Hepatocyte (in vitro differentiated cells): ENCODE results near the gene CLSTN1. TPM values are rescaled to one million over a fixed set of nuclear protein-coding genes. Genes with fewer than 3 reads are reported as not detected.

ENCODE experiments used
- DNase-seq: peaks from one replicate; pipeline ENCODE4 v3.0.0-alpha.2; 2016; ENCODE audit warnings: low spot score
- H2AFZ ChIP-seq: fragments of 200-600 bp; sonication (generic); 2 replicates; pipeline ENCODE4 v1.6.0; 2016; ENCODE audit warnings: antibody characterized with exemption, mild to moderate bottlenecking
- H3K27ac ChIP-seq: fragments of 200-600 bp; sonication (generic); 2 replicates; pipeline ENCODE4 v1.5.1; 2016; ENCODE audit warnings: mild to moderate bottlenecking
- H3K27me3 ChIP-seq: fragments of 200-600 bp; sonication (generic); 2 replicates; pipeline ENCODE4 v1.6.1; 2016
- H3K36me3 ChIP-seq: fragments of 200-600 bp; sonication (generic); replicated peaks from 2 replicates; pipeline ENCODE4 v1.5.1; 2016; ENCODE audit warnings: low read depth; ENCODE audit not compliant: insufficient read depth
- H3K4me1 ChIP-seq: fragments of 200-600 bp; sonication (generic); 2 replicates; pipeline ENCODE4 v1.5.1; 2016; ENCODE audit warnings: mild to moderate bottlenecking, moderate library complexity; ENCODE audit not compliant: insufficient read depth
- H3K4me2 ChIP-seq: fragments of 200-600 bp; sonication (generic); 2 replicates; pipeline ENCODE4 v1.6.0; 2016
- H3K4me3 ChIP-seq: fragments of 200-600 bp; sonication (generic); 2 replicates; pipeline ENCODE4 v1.5.1; 2016; ENCODE audit warnings: mild to moderate bottlenecking
- H3K79me2 ChIP-seq: fragments of 200-600 bp; sonication (generic); 2 replicates; pipeline ENCODE4 v1.6.0; 2017; ENCODE audit warnings: mild to moderate bottlenecking
- H3K9me2 ChIP-seq: fragments of 200-600 bp; sonication (generic); replicated peaks from 2 replicates; pipeline ENCODE4 v1.6.0; 2017; ENCODE audit warnings: mild to moderate bottlenecking; ENCODE audit not compliant: insufficient read depth
- H3K9me3 ChIP-seq: fragments of 200-600 bp; sonication (generic); 2 replicates; pipeline ENCODE4 v1.5.1; 2016; ENCODE audit warnings: low read depth, mild to moderate bottlenecking
- H4K20me1 ChIP-seq: fragments of 200-600 bp; sonication (generic); 2 replicates; pipeline ENCODE4 v1.6.0; 2016; ENCODE audit warnings: mild to moderate bottlenecking; ENCODE audit not compliant: insufficient read depth, poor library complexity, severe bottlenecking
- EZH2 ChIP-seq: fragments of 200-600 bp; sonication (generic); IDR thresholded peaks from 2 replicates; pipeline ENCODE4 v1.6.1; 2016; ENCODE audit warnings: antibody characterized with exemption, mild to moderate bottlenecking, borderline replicate concordance
- EZH2phosphoT487 ChIP-seq: fragments of 200-600 bp; sonication (generic); IDR thresholded peaks from one replicate; pipeline ENCODE4 v1.6.1; 2018; ENCODE audit warnings: antibody characterized with exemption, mild to moderate bottlenecking, low read depth, moderate library complexity; ENCODE audit not compliant: unreplicated experiment, severe bottlenecking
- WGBS: methylation state at CpG from one replicate; pipeline ENCODE4 v1.1.6; 2016; ENCODE audit warnings: low lambda C conversion rate; ENCODE audit errors: missing lambda C conversion rate; 5-methylcytosine and 5-hydroxymethylcytosine counted together
- polyA plus RNA-seq: library from polyadenylated mRNA; unstranded; fragments of >200 nt; fragmentation: Nextera tagmentation; extraction: Ambion mirVana; gene quantifications from 2 replicates; pipeline ENCODE4 v1.2.1, GENCODE V29; 2016
- total RNA-seq: library from RNA; depleted of rRNA; stranded (reverse); fragments of >200 nt; gene quantifications from 2 replicates; pipeline ENCODE4 v1.2.3, GENCODE V29; 2014
- TF ChIP-seq, protein P1 (sequence below): fragments of 200-600 bp; sonication (generic); IDR thresholded peaks from 2 replicates; pipeline ENCODE4 v1.5.1; 2016; ENCODE audit warnings: antibody characterized with exemption, mild to moderate bottlenecking; ENCODE audit not compliant: poor library complexity

CLSTN1 gene
- total and polyA plus RNA-seq, 2 experiments from 2014 or later = 47.7 to 74.2 TPM

DNA sequence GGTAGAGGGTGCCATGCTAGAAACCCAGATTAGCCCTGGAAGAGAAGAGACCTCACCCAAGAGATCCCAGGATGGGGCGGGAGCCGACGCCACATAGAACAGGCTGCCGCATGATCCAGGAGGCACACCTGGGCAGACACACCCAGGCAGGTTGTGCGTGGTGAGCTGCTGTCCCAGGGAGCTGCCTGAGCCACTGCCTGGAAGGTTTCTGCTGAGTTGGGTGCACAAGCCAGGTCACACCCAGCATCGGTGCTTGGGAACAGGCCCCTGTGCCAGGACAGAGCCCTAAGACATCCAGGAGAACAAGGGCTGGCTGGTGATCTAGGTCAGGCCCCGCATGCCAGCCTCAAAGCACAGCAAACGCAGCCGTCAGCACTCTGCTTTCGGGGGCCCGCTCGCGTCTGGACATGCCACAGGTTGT is 46.1 kb upstream of the CLSTN1 start:
- TF ChIP-seq, protein P1, sequence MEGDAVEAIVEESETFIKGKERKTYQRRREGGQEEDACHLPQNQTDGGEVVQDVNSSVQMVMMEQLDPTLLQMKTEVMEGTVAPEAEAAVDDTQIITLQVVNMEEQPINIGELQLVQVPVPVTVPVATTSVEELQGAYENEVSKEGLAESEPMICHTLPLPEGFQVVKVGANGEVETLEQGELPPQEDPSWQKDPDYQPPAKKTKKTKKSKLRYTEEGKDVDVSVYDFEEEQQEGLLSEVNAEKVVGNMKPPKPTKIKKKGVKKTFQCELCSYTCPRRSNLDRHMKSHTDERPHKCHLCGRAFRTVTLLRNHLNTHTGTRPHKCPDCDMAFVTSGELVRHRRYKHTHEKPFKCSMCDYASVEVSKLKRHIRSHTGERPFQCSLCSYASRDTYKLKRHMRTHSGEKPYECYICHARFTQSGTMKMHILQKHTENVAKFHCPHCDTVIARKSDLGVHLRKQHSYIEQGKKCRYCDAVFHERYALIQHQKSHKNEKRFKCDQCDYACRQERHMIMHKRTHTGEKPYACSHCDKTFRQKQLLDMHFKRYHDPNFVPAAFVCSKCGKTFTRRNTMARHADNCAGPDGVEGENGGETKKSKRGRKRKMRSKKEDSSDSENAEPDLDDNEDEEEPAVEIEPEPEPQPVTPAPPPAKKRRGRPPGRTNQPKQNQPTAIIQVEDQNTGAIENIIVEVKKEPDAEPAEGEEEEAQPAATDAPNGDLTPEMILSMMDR = no peak
- TF ChIP-seq EZH2 (no peak), EZH2phosphoT487 (no peak)
- Histone ChIP-seq H3K79me2 (no peaks in the 10 kb centered on the region), H3K27me3 (no peaks in the 10 kb centered on the region), H3K4me3 (no peak overlapping the region), H3K36me3 (no peaks in the 10 kb centered on the region), H3K4me2 (no peak overlapping the region), H3K9me3 (no peaks in the 10 kb centered on the region), H4K20me1 (no peaks in the 10 kb centered on the region), H2AFZ (no peak overlapping the region), H3K27ac (no peak overlapping the region), H3K9me2 (no peaks in the 10 kb centered on the region), H3K4me1 (no peaks in the 10 kb centered on the region)
- DNase-seq = no peak
- WGBS = 97% methylated on average over 13 of the region's 13 CpGs

DNA sequence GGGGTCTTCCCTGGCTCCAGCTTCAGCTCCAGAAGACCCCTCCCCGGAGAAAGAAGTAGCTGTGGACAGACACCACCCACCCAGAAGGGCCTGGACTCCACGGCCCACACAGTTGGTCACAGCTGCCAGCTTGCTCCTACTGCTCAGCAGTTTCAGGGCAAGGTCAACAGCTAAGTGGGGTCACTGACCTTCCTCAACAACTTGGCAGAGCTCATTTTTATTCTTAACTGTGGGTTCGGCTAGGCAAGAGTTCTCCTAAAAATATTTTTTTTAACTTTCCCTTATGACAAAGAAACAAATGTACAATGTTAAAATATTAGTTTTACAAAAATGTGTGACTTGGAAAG is 44.5 kb upstream of the CLSTN1 start:
- Histone ChIP-seq H2AFZ (no peak overlapping the region), H3K4me3 (no peak overlapping the region), H3K9me2 (no peaks in the 10 kb centered on the region), H3K79me2 (no peaks in the 10 kb centered on the region), H3K27ac (no peak overlapping the region), H4K20me1 (no peaks in the 10 kb centered on the region), H3K9me3 (no peaks in the 10 kb centered on the region), H3K4me2 (no peak overlapping the region), H3K27me3 (no peaks in the 10 kb centered on the region), H3K4me1 (no peaks in the 10 kb centered on the region), H3K36me3 (no peaks in the 10 kb centered on the region)
- TF ChIP-seq EZH2 (no peak), EZH2phosphoT487 (no peak)
- TF ChIP-seq, protein P1 = no peak
- 90% methylated on average over 3 of the region's 3 CpGs for WGBS
- no peak for DNase-seq

DNA sequence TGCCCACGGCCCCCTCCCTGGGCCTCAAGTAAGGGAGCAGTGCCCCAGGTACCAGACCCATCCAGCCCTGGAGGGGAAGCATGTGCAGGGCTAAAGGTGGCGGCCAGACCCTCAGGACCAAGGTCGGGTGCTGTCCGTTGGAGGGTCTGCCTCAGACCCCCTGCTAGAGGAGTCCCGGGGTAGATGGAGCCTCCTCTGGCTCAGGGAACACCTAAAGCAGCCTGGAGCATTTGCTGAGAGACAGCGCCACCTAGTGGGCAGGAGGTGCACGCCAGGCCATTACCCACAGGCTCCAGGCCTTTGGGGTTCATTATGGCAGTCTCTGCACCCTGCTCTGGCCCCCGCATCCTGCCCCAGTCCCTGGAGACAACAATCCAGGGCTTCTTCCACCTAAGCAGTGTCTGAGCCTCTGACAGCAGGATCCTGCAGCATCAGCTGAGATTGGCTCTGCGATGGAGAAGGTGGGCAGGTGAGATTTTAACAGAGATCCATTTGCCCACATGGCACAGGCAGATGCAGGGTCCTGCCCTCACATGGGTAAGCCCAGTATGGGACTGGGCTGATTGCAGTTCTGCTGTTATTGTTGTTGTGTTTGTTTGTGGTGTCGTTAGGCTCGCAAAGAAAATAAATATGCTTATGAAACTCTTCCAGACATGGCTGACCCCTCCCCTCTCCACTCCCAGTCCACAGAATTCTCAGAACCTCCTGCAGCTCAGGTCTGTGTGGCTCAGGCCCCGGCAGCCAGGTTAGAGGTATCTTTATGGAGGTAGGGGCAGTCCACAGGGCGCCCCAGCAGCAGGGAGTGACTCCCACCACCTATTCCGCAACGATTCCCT is 43.9 kb upstream of the CLSTN1 start:
- H3K4me2 ChIP-seq = no peak overlapping the region
- DNase-seq = peak; percentile 86
- no peaks in the 10 kb centered on the region for H4K20me1 ChIP-seq
- H3K36me3 ChIP-seq = no peaks in the 10 kb centered on the region
- no peaks in the 10 kb centered on the region for H3K4me1 ChIP-seq
- WGBS = 57% methylated on average over 15 of the region's 15 CpGs
- no peaks in the 10 kb centered on the region for H3K79me2 ChIP-seq
- no peaks in the 10 kb centered on the region for H3K9me3 ChIP-seq
- H3K4me3 ChIP-seq = no peak overlapping the region
- H3K27ac ChIP-seq = no peak overlapping the region
- H2AFZ ChIP-seq = no peak overlapping the region
- no peaks in the 10 kb centered on the region for H3K9me2 ChIP-seq
- TF ChIP-seq EZH2 (no peak), EZH2phosphoT487 (no peak)
- TF ChIP-seq, protein P1 = peak; percentile 94
- no peaks in the 10 kb centered on the region for H3K27me3 ChIP-seq
